Middle frontal gyrus (tissue), 1 donor: Measurements from ENCODE around the gene GIMAP4.
"Not testable (repeated sequence)": the region's sequence is repeated elsewhere in the genome, so short reads cannot be mapped to it uniquely, and the experiment has no call there.

Experiments
- DNase-seq: peaks from one replicate; pipeline ENCODE4 v3.0.0-alpha.2; 2015; ENCODE audit warnings: low spot score; ENCODE audit errors: extremely low spot score

GIMAP4 gene

DNA sequence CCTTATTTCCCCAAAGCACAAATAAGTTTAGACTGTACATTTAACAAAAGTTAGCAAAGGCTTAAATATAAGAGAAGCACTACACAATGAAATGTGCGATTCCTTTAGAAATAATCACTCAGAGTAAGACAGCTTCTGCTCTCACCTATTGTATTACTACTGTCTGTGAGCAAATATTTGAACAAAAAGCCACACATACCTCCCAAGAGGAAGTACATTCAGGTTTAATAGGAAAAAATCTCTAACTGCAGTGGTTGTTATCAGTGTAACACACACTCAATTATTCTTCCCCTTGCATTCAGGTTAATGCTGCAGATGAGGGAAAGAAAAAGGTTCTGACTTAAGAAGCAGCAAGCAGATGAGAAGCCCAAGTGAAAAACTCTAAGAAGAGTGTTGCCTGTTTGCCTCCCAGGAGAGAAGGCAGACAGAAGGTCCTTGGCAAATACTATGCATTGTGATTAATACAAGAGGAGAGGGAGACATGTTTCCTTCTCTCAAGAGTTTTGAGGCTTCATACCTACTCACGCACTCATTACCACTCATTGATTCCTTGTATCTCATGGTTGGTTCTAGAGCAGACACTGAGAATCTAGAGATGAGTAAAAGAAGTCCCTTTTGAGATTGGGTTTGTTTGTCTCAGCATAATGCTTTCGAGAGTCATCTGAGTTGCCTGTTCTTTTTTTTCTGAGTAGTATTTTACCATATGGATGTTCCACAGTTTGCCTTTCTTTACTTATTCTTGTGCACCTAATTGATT is 13.6 kb downstream of the GIMAP4 start:
- no peak for DNase-seq

DNA sequence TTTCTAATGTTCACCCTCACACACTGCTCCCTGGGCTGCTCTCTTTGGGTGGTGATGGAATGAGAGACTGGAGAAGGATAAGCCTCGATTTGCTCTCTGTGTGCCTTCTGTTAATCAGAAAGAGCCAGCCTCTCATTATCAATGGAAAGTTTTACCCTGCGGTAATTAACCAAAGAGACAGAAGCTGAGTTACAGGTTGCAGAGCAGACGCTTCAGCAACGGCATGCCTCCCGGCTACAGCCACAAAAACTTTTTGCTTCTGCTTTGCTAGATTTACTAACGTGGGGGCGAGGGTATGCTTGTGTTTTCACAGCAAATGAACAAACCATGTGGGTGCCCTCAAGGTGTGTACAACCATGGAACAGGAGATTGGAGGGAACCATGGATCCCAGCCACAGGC is 18.0 kb downstream of the GIMAP4 start:
- no peak for DNase-seq

DNA sequence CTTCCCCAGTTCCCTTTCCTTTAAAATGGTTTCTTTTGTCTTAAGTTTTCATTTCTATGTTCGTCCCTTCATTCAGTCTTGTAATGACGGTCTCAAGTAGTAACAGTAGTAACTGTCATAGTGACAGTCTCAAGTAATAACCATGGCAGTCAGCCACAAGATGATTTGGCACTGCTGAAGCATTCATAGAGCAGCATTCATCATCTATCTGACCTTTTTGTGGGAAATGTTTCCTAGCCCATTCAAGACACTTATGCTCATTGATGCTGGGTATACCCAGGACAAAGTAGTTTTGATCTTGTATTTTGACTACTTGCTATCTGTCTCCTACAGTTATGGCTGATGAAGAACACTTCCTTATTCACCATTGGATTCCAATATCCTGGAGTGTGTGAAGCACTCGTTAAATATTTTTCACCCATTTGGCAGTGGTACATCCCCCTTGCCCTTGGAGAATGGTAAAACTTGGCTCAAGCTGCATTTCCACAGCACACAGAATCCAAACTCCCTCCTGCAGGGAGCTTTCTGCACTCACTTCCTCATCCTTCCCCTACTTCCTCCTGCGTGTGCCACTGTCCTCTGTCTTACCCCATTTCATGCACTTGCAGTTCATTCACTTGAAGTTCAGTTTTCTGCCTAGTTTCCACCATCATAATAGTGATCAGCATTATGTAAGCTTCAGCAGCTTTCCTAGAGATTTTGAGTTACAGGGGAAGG is 19.0 kb downstream of the GIMAP4 start:
- DNase-seq: no peak

DNA sequence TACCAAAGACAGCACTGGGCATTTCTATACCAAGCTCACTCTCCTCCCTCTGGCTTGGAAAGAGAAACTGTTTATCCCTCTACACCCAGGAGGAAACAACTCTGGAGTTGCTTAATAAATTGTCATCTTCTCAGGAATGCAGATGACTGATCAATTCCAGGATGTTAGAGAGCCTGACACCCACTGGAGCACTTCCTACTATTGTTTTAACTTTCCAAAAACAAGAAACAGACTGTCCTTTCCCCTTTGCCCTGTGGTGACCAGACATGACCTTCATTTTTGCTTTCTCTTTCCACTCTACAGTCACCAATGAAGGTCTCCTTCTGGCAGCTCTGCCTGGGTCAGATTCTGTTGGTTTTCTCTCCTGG is 19.6 kb downstream of the GIMAP4 start:
- no peak for DNase-seq

DNA sequence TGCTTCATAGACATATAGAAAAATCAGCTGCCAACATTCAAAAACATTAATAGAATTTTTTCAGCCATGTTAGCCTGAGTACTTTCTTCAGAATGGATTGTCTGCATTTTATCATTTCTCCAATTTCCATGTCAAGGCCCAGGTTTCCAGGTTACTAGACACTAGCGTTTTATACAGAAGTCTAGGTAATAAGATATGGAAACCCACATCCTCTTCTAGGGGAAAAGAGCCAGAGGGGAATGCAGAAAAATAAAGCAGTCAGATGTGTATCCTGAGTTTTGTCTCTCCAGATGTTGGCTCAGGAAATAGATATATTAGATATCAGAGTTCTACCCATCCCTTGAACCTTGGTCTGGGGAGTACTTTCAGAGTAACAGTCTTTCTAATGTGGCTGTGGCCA is 20.4 kb downstream of the GIMAP4 start:
- DNase-seq: no peak

DNA sequence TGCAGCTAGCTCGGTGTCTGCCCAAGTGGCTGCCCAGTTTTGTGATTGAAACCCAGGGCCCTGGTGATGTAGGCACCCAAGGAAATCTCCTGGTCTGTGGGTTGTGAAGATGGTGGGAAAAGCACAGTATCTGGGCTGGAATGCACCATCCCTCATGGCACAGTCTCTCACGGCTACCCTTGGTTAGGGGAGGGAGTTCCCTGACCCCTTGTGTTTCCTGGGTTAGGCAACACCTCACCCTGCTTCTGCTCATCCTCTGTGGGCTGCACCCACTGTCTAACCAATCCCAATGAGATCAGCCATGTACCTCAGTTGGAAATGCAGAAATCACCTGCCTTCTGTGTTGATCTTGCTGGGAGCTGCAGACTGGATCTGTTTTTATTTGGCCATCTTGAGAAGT is 27.6 kb downstream of the GIMAP4 start:
- no peak for DNase-seq

DNA sequence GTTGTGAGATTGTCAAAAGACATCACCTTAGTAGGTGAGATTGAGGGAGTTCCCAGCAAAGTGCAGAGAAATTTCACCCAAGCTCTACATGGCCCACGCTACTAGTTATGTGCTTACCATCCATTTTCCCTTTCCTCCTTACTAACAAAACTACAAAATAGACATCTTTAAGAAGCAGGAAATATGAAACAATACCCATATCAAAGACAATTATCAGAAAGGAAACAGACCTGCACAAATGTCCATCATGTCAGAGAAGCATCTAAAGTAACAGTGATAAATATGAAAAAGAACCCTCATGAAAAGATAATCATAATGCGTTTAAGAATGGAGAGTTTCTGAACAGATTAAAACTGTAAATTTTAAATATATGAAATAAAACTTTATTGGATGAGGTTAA is 28.2 kb downstream of the GIMAP4 start:
- DNase-seq: no peak

DNA sequence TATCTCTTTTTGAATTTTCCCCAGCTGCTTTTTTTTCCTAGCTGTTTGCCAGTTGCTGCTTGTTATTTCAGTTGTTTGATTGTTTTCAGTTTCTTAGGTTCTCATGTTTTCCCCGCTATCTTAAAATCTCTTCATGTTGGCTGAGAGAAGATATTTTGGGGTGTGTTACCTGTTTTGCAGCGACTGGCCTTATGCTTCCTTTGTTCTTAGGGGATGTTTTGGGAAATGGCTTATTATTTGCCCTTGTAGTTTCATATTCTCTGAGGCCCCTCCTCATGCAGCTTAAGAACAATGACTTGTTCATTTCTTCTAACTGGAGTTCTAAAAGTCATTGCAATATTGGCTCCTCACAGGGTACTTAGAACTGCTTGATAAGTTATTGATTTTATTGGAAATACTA is 36.4 kb downstream of the GIMAP4 start:
- DNase-seq: not testable (repeated sequence)

DNA sequence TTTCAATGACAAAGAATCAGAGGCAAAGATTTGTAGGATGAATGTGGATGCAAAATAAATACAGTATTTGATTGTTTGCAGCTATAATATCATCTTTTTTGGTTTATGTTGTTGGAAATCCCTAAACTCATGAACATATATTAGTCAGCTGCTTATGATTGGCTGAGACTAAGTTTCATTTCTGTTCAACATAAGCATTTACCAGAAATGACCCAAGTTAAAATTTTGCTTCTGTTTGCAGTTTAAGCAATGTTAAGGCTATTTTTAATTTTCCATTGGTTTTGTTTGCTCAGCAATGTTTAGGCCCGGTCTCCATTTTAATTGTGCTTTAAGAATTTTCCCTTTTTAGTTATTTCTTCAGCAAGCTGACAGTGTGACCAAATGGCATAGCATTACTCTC is 43.0 kb downstream of the GIMAP4 start:
- no peak for DNase-seq

DNA sequence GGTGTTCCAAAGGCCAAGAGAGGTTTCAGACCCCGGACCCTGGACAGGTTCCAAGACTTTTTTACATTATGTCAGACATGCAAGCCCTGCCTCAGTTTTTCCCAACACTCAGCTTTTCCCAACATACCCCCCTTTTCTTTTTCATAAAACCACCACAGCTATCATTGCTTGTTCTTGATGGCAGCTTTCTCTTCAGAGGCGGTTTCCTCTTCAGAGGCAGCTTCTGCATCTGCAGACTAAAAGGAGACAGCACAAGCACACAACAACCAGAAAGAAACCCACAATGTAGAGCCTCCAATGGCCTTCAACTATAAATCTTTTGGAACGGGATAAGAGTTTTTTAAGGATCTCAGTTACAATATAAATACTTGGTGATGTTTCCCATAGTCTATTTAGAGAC is 45.7 kb downstream of the GIMAP4 start:
- no peak for DNase-seq

DNA sequence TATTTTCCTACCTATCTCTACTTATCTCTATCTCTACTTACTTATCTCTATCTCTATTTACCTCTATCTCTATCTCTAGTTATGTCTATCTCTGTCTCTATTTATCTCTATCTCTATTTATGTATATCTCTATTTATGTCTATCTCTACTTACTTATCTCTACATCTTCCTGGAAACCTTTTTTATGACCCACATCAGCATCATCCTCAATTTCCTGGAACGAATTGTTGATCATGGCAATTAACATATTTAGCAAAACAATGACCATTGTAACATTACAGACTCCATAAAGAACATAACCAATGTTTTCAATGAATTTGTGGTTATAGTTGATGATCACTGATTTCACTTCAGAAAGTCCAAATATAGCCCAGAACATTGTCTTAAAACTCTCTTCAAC is 46.7 kb downstream of the GIMAP4 start:
- no peak for DNase-seq

DNA sequence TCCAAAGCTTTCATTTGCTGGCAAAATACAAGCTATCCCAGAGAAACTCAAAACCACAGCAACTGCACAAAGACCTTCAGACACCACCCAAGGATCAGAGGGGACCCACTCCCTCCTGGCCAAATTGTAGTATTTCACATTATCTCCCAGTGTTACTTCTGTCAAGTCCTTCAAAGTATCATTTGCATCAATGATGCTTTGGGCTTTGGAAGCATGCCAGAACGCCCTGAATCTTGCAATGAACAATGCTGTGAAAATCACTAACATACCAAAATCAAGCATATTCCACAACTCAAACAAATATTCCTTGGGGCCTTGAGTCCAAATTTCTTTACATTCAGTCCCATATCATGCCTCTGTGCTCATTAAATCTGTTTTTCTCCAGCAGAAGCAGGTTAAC is 47.2 kb downstream of the GIMAP4 start:
- DNase-seq: not testable (repeated sequence)

DNA sequence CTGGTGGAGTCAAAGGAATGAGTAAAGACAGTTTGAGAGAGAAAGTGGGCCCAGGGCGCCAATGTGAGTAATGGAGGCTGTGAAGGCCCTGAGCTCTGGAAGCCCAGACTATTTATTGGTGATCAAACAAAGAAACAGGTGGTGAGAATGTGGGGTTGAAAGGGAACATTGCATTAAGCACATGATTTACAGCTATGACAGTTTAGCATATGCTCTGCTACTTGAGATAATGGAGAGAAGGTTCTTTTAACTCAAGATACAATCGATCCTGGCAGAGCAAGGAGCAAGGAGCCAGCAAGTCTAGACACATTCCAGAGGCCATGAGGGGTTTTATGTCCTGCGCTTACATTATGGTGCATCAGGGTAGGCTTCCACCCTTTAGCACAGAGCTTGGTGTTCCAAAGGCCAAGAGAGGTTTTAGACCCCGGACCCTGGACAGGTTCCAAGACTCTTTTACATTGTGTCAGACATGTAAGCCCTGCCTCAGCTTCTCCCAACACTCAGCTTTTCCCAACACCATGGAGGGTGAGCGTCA is 48.1 kb downstream of the GIMAP4 start:
- DNase-seq: not testable (repeated sequence)

DNA sequence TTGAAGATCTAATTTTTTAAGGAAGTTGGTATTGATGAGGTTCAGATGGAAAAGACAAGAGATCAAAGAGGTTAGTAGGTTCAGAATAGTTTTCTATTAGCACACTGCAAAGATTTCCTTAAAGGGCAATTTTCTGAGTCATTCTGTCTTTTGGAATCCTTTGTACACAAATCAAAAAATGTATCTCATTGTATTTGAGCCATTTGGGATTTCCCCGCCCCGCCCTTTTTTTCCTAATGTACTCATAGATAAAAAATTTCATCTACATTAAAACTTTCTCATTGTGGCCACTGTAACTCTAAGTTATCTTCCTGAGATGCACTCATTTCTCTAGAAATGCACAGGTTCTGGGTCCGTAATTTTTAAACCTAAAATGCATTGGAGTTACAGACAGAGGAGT is 52.9 kb downstream of the GIMAP4 start:
- no peak for DNase-seq

DNA sequence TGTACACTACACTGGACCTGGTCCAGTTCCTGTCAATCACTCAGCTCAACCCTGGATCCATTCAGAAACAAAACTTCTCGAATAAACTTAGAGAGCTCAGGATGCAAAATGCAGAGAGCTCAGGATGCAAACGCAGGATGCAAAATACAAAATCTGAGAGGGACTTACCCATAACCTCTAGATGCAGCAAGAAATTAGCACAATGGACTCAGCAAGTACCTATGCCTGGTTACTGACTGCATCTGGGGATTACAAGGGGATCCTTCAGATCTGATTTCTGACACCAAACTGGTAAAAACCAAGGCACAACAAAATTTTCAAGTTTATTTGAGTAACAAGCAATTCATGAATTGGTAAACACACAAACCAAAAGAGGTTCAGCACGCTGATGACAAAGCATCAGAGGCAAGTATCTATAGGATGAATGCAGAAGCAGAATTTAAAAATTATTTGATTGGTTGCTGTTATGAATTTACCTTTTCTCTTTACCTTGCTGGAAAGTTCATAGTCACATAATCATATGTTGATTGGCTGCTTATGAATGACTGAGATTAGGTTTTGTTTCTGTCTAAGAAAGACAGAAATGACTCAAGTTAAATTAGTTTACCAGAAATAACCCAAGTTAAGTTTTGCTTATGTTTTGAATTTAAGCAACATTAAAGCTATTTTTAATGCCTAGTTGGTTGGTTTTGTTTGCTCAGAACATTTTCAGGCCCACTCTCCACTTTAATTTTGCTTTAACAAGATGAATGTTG is 53.6 kb downstream of the GIMAP4 start:
- DNase-seq: no peak

DNA sequence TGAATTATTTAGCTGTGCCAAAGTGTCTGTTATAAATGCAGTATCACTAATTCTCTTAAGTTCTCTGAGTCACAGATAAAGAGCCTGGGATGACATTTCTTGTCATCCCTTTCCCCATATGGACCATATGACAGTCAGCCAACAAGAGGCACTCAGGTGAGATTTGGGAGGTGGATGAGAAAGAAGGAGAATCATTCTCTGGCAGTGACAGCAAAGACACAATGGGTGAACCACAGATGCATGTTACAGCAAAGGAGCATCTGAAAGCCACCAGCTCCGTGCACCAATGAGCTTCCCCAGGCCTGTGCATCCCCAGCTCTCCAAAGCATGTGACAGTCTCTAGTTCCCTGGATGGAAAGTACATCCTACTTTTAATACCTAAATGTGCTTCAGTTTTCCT is 54.2 kb downstream of the GIMAP4 start:
- DNase-seq: no peak
